H9 (cell line): ENCODE data around the gene MICU1. TPM values are rescaled to one million over a fixed set of nuclear protein-coding genes. Genes with fewer than 3 reads are reported as not detected.

ENCODE experiments used
- DNase-seq: peaks from one replicate; pipeline ENCODE4 v3.0.0-alpha.2; 2017
- H2AFZ ChIP-seq: one replicate; pipeline ENCODE4 v1.6.1; 2013; ENCODE audit warnings: mild to moderate bottlenecking, low read length, control low read depth, moderate library complexity
- H2AK5ac ChIP-seq: 2 replicates; pipeline ENCODE4 v1.6.1; 2013; ENCODE audit warnings: low read length, control low read depth, mixed read lengths; ENCODE audit not compliant: insufficient read length
- H2BK120ac ChIP-seq: one replicate; pipeline ENCODE4 v1.6.1; 2013; ENCODE audit warnings: low read depth, mild to moderate bottlenecking, low read length, control low read depth, inconsistent platforms; ENCODE audit not compliant: poor library complexity, severe bottlenecking
- H2BK12ac ChIP-seq: 2 replicates; pipeline ENCODE4 v1.6.1; 2013; ENCODE audit warnings: low read length, control low read depth, mixed read lengths, low read depth; ENCODE audit not compliant: insufficient read length
- H2BK15ac ChIP-seq: 2 replicates; pipeline ENCODE4 v1.6.1; 2013; ENCODE audit warnings: low read depth, low read length, control low read depth
- H2BK20ac ChIP-seq: one replicate; pipeline ENCODE4 v1.6.1; 2013; ENCODE audit warnings: low read depth, mild to moderate bottlenecking, low read length, control low read depth, inconsistent platforms; ENCODE audit not compliant: poor library complexity, severe bottlenecking
- H2BK5ac ChIP-seq: 2 replicates; pipeline ENCODE4 v1.6.1; 2013; ENCODE audit warnings: low read length, control low read depth, mixed read lengths; ENCODE audit not compliant: insufficient read length
- H3K14ac ChIP-seq: 2 replicates; pipeline ENCODE4 v1.6.1; 2013; ENCODE audit warnings: low read length, control low read depth; ENCODE audit not compliant: insufficient read depth
- H3K18ac ChIP-seq: 2 replicates; pipeline ENCODE4 v1.6.1; 2013; ENCODE audit warnings: low read depth, mild to moderate bottlenecking, mixed read lengths, low read length, control low read depth; ENCODE audit not compliant: insufficient read length
- H3K23ac ChIP-seq: 2 replicates; pipeline ENCODE4 v1.6.1; 2013; ENCODE audit warnings: low read length, control low read depth, mixed read lengths, low read depth; ENCODE audit not compliant: insufficient read length
- H3K23me2 ChIP-seq: 2 replicates; pipeline ENCODE4 v1.6.1; 2013; ENCODE audit warnings: low read depth, mild to moderate bottlenecking, mixed read lengths, low read length, control low read depth; ENCODE audit not compliant: insufficient read length, poor library complexity, severe bottlenecking
- H3K27ac ChIP-seq: 2 replicates; pipeline ENCODE4 v1.5.1; 2013; ENCODE audit warnings: low read length, control low read depth, mixed read lengths, low read depth; ENCODE audit not compliant: insufficient read length
- H3K27me3 ChIP-seq: 2 replicates; pipeline ENCODE4 v1.6.1; 2013; ENCODE audit warnings: low read length, control low read depth, inconsistent platforms; ENCODE audit not compliant: insufficient read depth
- H3K4ac ChIP-seq: 2 replicates; pipeline ENCODE4 v1.6.1; 2013; ENCODE audit warnings: low read depth, mild to moderate bottlenecking, control low read depth, inconsistent platforms, low read length, moderate library complexity
- H3K4me1 ChIP-seq: 2 replicates; pipeline ENCODE4 v1.6.1; 2013; ENCODE audit warnings: low read length, control low read depth, inconsistent platforms; ENCODE audit not compliant: insufficient read depth
- H3K4me2 ChIP-seq: 2 replicates; pipeline ENCODE4 v1.6.1; 2013; ENCODE audit warnings: low read length, control low read depth, mixed read lengths; ENCODE audit not compliant: insufficient read length, insufficient read depth
- H3K56ac ChIP-seq: 2 replicates; pipeline ENCODE4 v1.6.1; 2013; ENCODE audit warnings: low read depth, mild to moderate bottlenecking, mixed read lengths, low read length, control low read depth; ENCODE audit not compliant: insufficient read length
- H3K79me1 ChIP-seq: 2 replicates; pipeline ENCODE4 v1.6.1; 2013; ENCODE audit warnings: low read depth, mild to moderate bottlenecking, moderate library complexity, low read length, control low read depth, inconsistent platforms; ENCODE audit not compliant: insufficient read depth, poor library complexity, severe bottlenecking
- H3K79me2 ChIP-seq: 2 replicates; pipeline ENCODE4 v1.6.1; 2013; ENCODE audit warnings: low read length, control low read depth, inconsistent platforms; ENCODE audit not compliant: insufficient read depth
- H3K9ac ChIP-seq: 2 replicates; pipeline ENCODE4 v1.6.1; 2013; ENCODE audit warnings: low read length, control low read depth, mixed read lengths; ENCODE audit not compliant: insufficient read length; ENCODE audit errors: extremely low read depth
- H3K9me3 ChIP-seq: one replicate; pipeline ENCODE4 v1.6.1; 2013; ENCODE audit warnings: low read depth, low read length, inconsistent platforms; ENCODE audit not compliant: control insufficient read depth
- H3T11ph ChIP-seq: one replicate; pipeline ENCODE4 v1.6.1; 2013; ENCODE audit warnings: mild to moderate bottlenecking, low read length, control low read depth, inconsistent platforms
- H4K20me1 ChIP-seq: one replicate; pipeline ENCODE4 v1.6.1; 2013; ENCODE audit not compliant: control insufficient read depth, insufficient read length, insufficient read depth
- H4K5ac ChIP-seq: 2 replicates; pipeline ENCODE4 v1.6.1; 2013; ENCODE audit warnings: low read depth, mild to moderate bottlenecking, mixed read lengths, low read length, control low read depth; ENCODE audit not compliant: insufficient read length
- H4K8ac ChIP-seq: replicated peaks from 2 replicates; pipeline ENCODE4 v1.6.1; 2013; ENCODE audit warnings: low read length, control low read depth, mixed read lengths, low read depth; ENCODE audit not compliant: insufficient read length
- H4K91ac ChIP-seq: 2 replicates; pipeline ENCODE4 v1.6.1; 2013; ENCODE audit warnings: low read depth, mild to moderate bottlenecking, moderate library complexity, mixed read lengths, low read length, control low read depth; ENCODE audit not compliant: insufficient read length
- H3K27ac Mint-ChIP-seq, 3 experiments: 2 replicates in 2 of 3; 3 replicates in 1 of 3; pipeline ENCODE4 v1.8.0; 2020 to 2021; ENCODE audit warnings: mixed read lengths in 3 of 3, mild to moderate bottlenecking in 1 of 3, moderate library complexity in 1 of 3
- H3K27me3 Mint-ChIP-seq: 2 replicates; pipeline ENCODE4 v1.8.0; 2021; ENCODE audit warnings: low read depth, mild to moderate bottlenecking, moderate library complexity, mixed read lengths
- H3K36me3 Mint-ChIP-seq, 3 experiments: 2 replicates in 2 of 3; 3 replicates in 1 of 3; pipeline ENCODE4 v1.8.0; 2020 to 2021; ENCODE audit warnings: low read depth in 3 of 3, mixed read lengths in 3 of 3; ENCODE audit not compliant: insufficient read depth in 1 of 3
- H3K4me1 Mint-ChIP-seq, 2 experiments: 2 replicates each; pipeline ENCODE4 v1.8.0; 2020; ENCODE audit warnings: mixed read lengths in 2 of 2
- H3K4me3 Mint-ChIP-seq, 2 experiments: 2 replicates in 1 of 2; 3 replicates in 1 of 2; pipeline ENCODE4 v1.8.0; 2020 to 2021; ENCODE audit warnings: mild to moderate bottlenecking in 2 of 2, mixed read lengths in 2 of 2, moderate library complexity in 1 of 2
- H3K9me3 Mint-ChIP-seq, 2 experiments: 2 replicates in 1 of 2; 3 replicates in 1 of 2; pipeline ENCODE4 v1.8.0; 2020; ENCODE audit warnings: mild to moderate bottlenecking in 2 of 2, mixed read lengths in 2 of 2, moderate library complexity in 1 of 2
- CTCF ChIP-seq: fragments of 200-600 bp; sonication (generic); conservative IDR thresholded peaks from 3 replicates; pipeline ENCODE4 v1.8.0; 2021; ENCODE audit warnings: antibody characterized with exemption, mild to moderate bottlenecking
- WGBS: extraction: QIAGEN DNeasy Blood & Tissue Kit; methylation state at CpG from one replicate; pipeline ENCODE4 v1.1.7; 2013; ENCODE audit warnings: missing lambda C conversion rate, low lambda C conversion rate, mixed read lengths; ENCODE audit not compliant: insufficient read length; ENCODE audit errors: extremely low coverage; 5-methylcytosine and 5-hydroxymethylcytosine counted together
- total RNA-seq: library from RNA; stranded (reverse); gene quantifications from 2 replicates; pipeline ENCODE4 v1.2.1, GENCODE V29; 2021

The MICU1 gene
- total RNA-seq, 1 experiment from 2014 or later, result 33.2 TPM

- H2BK12ac ChIP-seq, result no peak overlapping the region
- TF ChIP-seq CTCF, result no peak
- Mint-ChIP-seq H3K9me3 (no peaks in the 10 kb centered on the region), H3K36me3 (no peaks in the 10 kb centered on the region), H3K4me1 (peaks cover 0 to 2% of the 10 kb centered on the region in 2 experiments; a peak in 1 of 4 replicates), H3K27me3 (no peaks in the 10 kb centered on the region), H3K27ac (no peak overlapping the region), H3K4me3 (no peak overlapping the region)
- no peak overlapping the region for H3K9ac ChIP-seq
- H4K5ac ChIP-seq, result no peak overlapping the region
- no peak overlapping the region for H3T11ph ChIP-seq
- no peak overlapping the region for H3K14ac ChIP-seq
- H3K18ac ChIP-seq, result no peak overlapping the region
- H4K91ac ChIP-seq, result no peak overlapping the region
- no peaks in the 10 kb centered on the region for H3K23me2 ChIP-seq
- H3K27ac ChIP-seq, result no peak overlapping the region
- H2BK20ac ChIP-seq, result no peak overlapping the region
- H3K9me3 ChIP-seq, result no peaks in the 10 kb centered on the region
- H4K20me1 ChIP-seq, result no peaks in the 10 kb centered on the region
- H2AFZ ChIP-seq, result no peak overlapping the region
- H3K4ac ChIP-seq, result no peak overlapping the region
- H3K27me3 ChIP-seq, result no peaks in the 10 kb centered on the region
- no peaks in the 10 kb centered on the region for H3K79me2 ChIP-seq
- H2BK5ac ChIP-seq, result no peak overlapping the region
- H4K8ac ChIP-seq, result no peak overlapping the region
- H2BK15ac ChIP-seq, result no peak overlapping the region
- H3K79me1 ChIP-seq, result no peaks in the 10 kb centered on the region
- no peak overlapping the region for H3K56ac ChIP-seq
- no peak overlapping the region for H3K4me2 ChIP-seq
- no peak for DNase-seq
- no peaks in the 10 kb centered on the region for H3K4me1 ChIP-seq
- no CpG with 5 or more reads among the region's 6 CpGs for WGBS
- no peak overlapping the region for H3K23ac ChIP-seq
- H2BK120ac ChIP-seq, result no peak overlapping the region
- H2AK5ac ChIP-seq, result no peak overlapping the region
Measured at GRCh38 chr10:72653383-72654096, 27.7 kb upstream of the MICU1 start.
